NCI-H1417 (cell line): ENCODE results near the gene SLC4A4.

Experiments
- DNase-seq, 3 experiments: peaks; one replicate each; lab custom pipeline; 2025; lab: John Stamatoyannopoulos, UW

Gene SLC4A4

GRCh38 chr4:71599578-71599977 lies 260.8 kb downstream of the SLC4A4 start:
- no peak for DNase-seq

- DNase-seq, result no peak
These were observed 263.6 kb downstream of the SLC4A4 start for GRCh38 chr4:71602289-71602900.

GRCh38 chr4:71604785-71605184 lies 266.0 kb downstream of the SLC4A4 start:
- no peak for DNase-seq

- DNase-seq, result no peak
These were observed 268.3 kb downstream of the SLC4A4 start for GRCh38 chr4:71607109-71607508.

GRCh38 chr4:71607780-71608677 lies 269.2 kb downstream of the SLC4A4 start:
- DNase-seq, result no peak

GRCh38 chr4:71608678-71609071 lies 269.9 kb downstream of the SLC4A4 start:
- no peak for DNase-seq

- DNase-seq, result no peak
These were observed 270.3 kb downstream of the SLC4A4 start for GRCh38 chr4:71609167-71609566.

- DNase-seq, result no peak
These were observed 270.8 kb downstream of the SLC4A4 start for GRCh38 chr4:71609651-71610050.

- no peak for DNase-seq
These were observed 275.8 kb downstream of the SLC4A4 start for GRCh38 chr4:71614621-71615020.

- no peak for DNase-seq
These were observed 277.5 kb downstream of the SLC4A4 start for GRCh38 chr4:71616168-71616811.
